B cell (primary cell): Measurements from ENCODE around the gene CACNA1D. TPM values are rescaled to one million over a fixed set of nuclear protein-coding genes. Genes with fewer than 3 reads are reported as not detected.

Experiments used
- ATAC-seq: fragments of 200-7000 bp; cut with Tn5 transposase; one replicate; pipeline ENCODE4 v1.10.0; 2021; ENCODE audit warnings: low read depth, mild to moderate bottlenecking, moderate number of reproducible peaks, moderate library complexity
- CTCF ChIA-PET: fragments of 350-600 bp; sonication (Branson Sonifier 250); formaldehyde crosslinking; loops from one replicate; lab custom pipeline; 2021; ENCODE audit warnings: antibody characterized with exemption, inconsistent platforms; lab: Charles Lee
- POLR2A ChIA-PET: fragments of 350-600 bp; sonication (Branson Sonifier 250); formaldehyde crosslinking; loops from one replicate; lab custom pipeline; 2021; ENCODE audit warnings: antibody characterized with exemption; lab: Charles Lee
- DNase-seq: peaks from one replicate; pipeline ENCODE4 v3.0.0; 2013
- H2AFZ ChIP-seq: 2 replicates; pipeline ENCODE4 v1.6.1; 2012; ENCODE audit warnings: mild to moderate bottlenecking, low read depth, low read length; ENCODE audit not compliant: insufficient read depth, poor library complexity, severe bottlenecking
- H3K27ac ChIP-seq, 2 donors: 1 replicate in 1 of 2; 2 replicates in 1 of 2; pipeline ENCODE4 v1.5.1; 2012 to 2013; ENCODE audit warnings: low read length in 2 of 2, mild to moderate bottlenecking in 2 of 2, moderate library complexity in 1 of 2
- H3K27me3 ChIP-seq, 4 experiments: fragments of 200-600 bp in 1 of 4; sonication (generic) in 1 of 4; replicated peaks in 1 of 4; 1 replicate in 2 of 4; 2 replicates in 2 of 4; pipeline versions ENCODE4 v1.6.1 to v1.7.0; 2013 to 2016; ENCODE audit warnings: low read length in 3 of 4, mild to moderate bottlenecking in 2 of 4, mixed read lengths in 1 of 4, moderate library complexity in 1 of 4; ENCODE audit not compliant: insufficient read depth in 4 of 4, control insufficient read depth in 3 of 4; ENCODE audit errors: control extremely low read depth in 1 of 4
- H3K36me3 ChIP-seq, 2 experiments: replicated peaks in 1 of 2; 1 replicate in 1 of 2; 2 replicates in 1 of 2; pipeline versions ENCODE4 v1.6.1 to v1.7.1; 2013; ENCODE audit warnings: low read length in 1 of 2; ENCODE audit not compliant: insufficient read depth in 2 of 2, control insufficient read depth in 1 of 2; ENCODE audit errors: control extremely low read depth in 1 of 2, extremely low read depth in 1 of 2
- H3K4me1 ChIP-seq, 2 donors: fragments of 200-600 bp in 1 of 2; sonication (generic) in 1 of 2; 1 replicate in 1 of 2; 2 replicates in 1 of 2; pipeline versions ENCODE4 v1.5.1 to v1.6.1; 2013 to 2017; ENCODE audit warnings: low read length in 2 of 2; ENCODE audit not compliant: control insufficient read depth in 2 of 2, insufficient read depth in 2 of 2
- H3K4me2 ChIP-seq: replicated peaks from 2 replicates; pipeline ENCODE3; 2012; ENCODE audit warnings: mild to moderate bottlenecking, low read depth, low read length; ENCODE audit not compliant: poor library complexity, severe bottlenecking
- H3K4me3 ChIP-seq, 5 experiments: fragments of 200-600 bp in 1 of 5; sonication (generic) in 1 of 5; 1 replicate in 3 of 5; 2 replicates in 2 of 5; pipeline versions ENCODE4 v1.5.1 to v1.7.0; 2011 to 2016; ENCODE audit warnings: low read length in 4 of 5, mild to moderate bottlenecking in 4 of 5, low read depth in 2 of 5, control low read depth in 1 of 5, moderate library complexity in 1 of 5; ENCODE audit not compliant: insufficient read depth in 1 of 5; ENCODE audit errors: control extremely low read depth in 1 of 5, extremely low read depth in 1 of 5
- H3K79me2 ChIP-seq: fragments of 200-600 bp; sonication (generic); one replicate; pipeline ENCODE4 v1.6.0; 2016; ENCODE audit warnings: low read length; ENCODE audit not compliant: control insufficient read depth, insufficient read depth
- H3K9ac ChIP-seq: fragments of 200-600 bp; sonication (generic); 2 replicates; pipeline ENCODE4 v1.6.1; 2017; ENCODE audit warnings: mild to moderate bottlenecking, low read length, moderate library complexity
- H3K9me3 ChIP-seq, 3 donors: one replicate each; pipeline versions ENCODE4 v1.6.1 to v1.7.1; 2013; ENCODE audit warnings: low read length in 2 of 3; ENCODE audit not compliant: control insufficient read depth in 2 of 3, insufficient read depth in 1 of 3; ENCODE audit errors: control extremely low read depth in 1 of 3
- H4K20me1 ChIP-seq: 2 replicates; pipeline ENCODE4 v1.6.0; 2012; ENCODE audit warnings: mild to moderate bottlenecking, low read length; ENCODE audit not compliant: insufficient read depth, control insufficient read depth, poor library complexity, severe bottlenecking
- H3K27ac Mint-ChIP-seq: one replicate; pipeline ENCODE4 v1.8.0; 2021; ENCODE audit warnings: mixed read lengths
- H3K27me3 Mint-ChIP-seq: one replicate; pipeline ENCODE4 v1.8.0; 2021; ENCODE audit warnings: mixed read lengths
- H3K4me1 Mint-ChIP-seq: one replicate; pipeline ENCODE4 v1.8.0; 2021; ENCODE audit warnings: mixed read lengths
- H3K4me3 Mint-ChIP-seq: one replicate; pipeline ENCODE4 v1.8.0; 2021; ENCODE audit warnings: mixed read lengths
- H3K9me3 Mint-ChIP-seq: one replicate; pipeline ENCODE4 v1.8.0; 2022; ENCODE audit warnings: mixed read lengths; ENCODE audit not compliant: insufficient read depth
- EZH2 ChIP-seq: IDR thresholded peaks from 2 replicates; pipeline ENCODE4 v1.6.1; 2012; ENCODE audit warnings: borderline replicate concordance, low read depth, mild to moderate bottlenecking, moderate library complexity, low read length; ENCODE audit not compliant: insufficient read depth, poor library complexity, severe bottlenecking
- WGBS: methylation state at CpG from one replicate; pipeline ENCODE4 v1.1.5; 2013; ENCODE audit warnings: missing lambda C conversion rate; ENCODE audit not compliant: insufficient coverage; 5-methylcytosine and 5-hydroxymethylcytosine counted together
- intact Hi-C: fragments of 100-400 bp; cut with micrococcal nuclease; formaldehyde crosslinking; loops from one replicate; pipeline ENCODE4 v1.10.0; 2022
- polyA plus RNA-seq: library from polyadenylated mRNA; depleted of rRNA; stranded (reverse); fragments of >200 nt; gene quantifications from 2 replicates; pipeline ENCODE4 v1.2.3, GENCODE V29; 2012
- total RNA-seq, 2 donors: library from RNA; stranded (reverse); fragments of 120-200 nt in 1 of 2; gene quantifications; 1 replicate in 1 of 2; 2 replicates in 1 of 2; pipeline versions ENCODE4 v1.2.3 to v1.2.4, GENCODE V29; 2013 to 2022
- TF ChIP-seq, protein P1 (sequence below): fragments of 200-600 bp; IDR thresholded peaks from one replicate; pipeline ENCODE4 v1.8.0; 2022; ENCODE audit warnings: antibody characterized with exemption, mild to moderate bottlenecking

Gene CACNA1D
- total and polyA plus RNA-seq, 2 donors (not counting 1 experiment from before 2014, with no cell fraction given) = 0.06 to 0.07 TPM

DNA sequence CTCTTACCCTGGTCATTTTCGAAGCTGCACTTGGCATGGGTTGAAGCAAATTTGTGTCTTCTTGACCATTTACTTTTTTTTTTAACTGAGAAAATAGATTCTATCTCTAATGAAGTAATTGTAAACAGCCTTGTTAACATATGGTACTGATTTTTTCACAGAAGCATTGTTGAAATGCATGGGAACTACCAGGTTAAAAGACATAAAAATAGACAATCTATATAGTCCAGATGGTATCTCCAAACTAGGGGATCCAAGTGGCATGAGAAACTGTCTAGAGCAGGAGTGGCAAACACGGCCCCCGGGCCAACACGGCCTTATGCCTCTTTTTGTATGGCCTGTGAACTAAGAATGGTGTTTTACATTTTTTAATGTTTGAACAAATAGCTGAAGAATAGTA is 41.9 kb downstream of the CACNA1D start:
- TF ChIP-seq, protein P1, sequence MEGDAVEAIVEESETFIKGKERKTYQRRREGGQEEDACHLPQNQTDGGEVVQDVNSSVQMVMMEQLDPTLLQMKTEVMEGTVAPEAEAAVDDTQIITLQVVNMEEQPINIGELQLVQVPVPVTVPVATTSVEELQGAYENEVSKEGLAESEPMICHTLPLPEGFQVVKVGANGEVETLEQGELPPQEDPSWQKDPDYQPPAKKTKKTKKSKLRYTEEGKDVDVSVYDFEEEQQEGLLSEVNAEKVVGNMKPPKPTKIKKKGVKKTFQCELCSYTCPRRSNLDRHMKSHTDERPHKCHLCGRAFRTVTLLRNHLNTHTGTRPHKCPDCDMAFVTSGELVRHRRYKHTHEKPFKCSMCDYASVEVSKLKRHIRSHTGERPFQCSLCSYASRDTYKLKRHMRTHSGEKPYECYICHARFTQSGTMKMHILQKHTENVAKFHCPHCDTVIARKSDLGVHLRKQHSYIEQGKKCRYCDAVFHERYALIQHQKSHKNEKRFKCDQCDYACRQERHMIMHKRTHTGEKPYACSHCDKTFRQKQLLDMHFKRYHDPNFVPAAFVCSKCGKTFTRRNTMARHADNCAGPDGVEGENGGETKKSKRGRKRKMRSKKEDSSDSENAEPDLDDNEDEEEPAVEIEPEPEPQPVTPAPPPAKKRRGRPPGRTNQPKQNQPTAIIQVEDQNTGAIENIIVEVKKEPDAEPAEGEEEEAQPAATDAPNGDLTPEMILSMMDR = no peak
- TF ChIP-seq EZH2 = no peak
- Mint-ChIP-seq H3K4me1 (no peaks in the 10 kb centered on the region), H3K4me3 (no peak overlapping the region), H3K27me3 (peaks cover 21% of the 10 kb centered on the region), H3K9me3 (no peaks in the 10 kb centered on the region), H3K27ac (no peak overlapping the region)
- no peak for DNase-seq
- Histone ChIP-seq H3K4me1 (no peaks in the 10 kb centered on the region), H4K20me1 (no peaks in the 10 kb centered on the region), H3K27me3 (peaks cover 0 to 3% (median 0%) of the 10 kb centered on the region in 4 experiments), H3K9me3 (no peaks in the 10 kb centered on the region), H3K79me2 (no peaks in the 10 kb centered on the region), H3K4me3 (no peak overlapping the region), H3K36me3 (no peaks in the 10 kb centered on the region), H3K9ac (no peak overlapping the region), H3K27ac (no peak overlapping the region), H3K4me2 (no peak overlapping the region), H2AFZ (no peak overlapping the region)
- POLR2A ChIA-PET = no interaction called here
- WGBS = no CpG with 5 or more reads among the region's 4 CpGs
- ATAC-seq = no peak
- CTCF ChIA-PET = interaction anchor here (0.6 kb wide), 1 partner anchor 698 kb away, joined by 3 read pairs; no protein-coding TSS in a partner anchor
- intact Hi-C loops = no loop called here

DNA sequence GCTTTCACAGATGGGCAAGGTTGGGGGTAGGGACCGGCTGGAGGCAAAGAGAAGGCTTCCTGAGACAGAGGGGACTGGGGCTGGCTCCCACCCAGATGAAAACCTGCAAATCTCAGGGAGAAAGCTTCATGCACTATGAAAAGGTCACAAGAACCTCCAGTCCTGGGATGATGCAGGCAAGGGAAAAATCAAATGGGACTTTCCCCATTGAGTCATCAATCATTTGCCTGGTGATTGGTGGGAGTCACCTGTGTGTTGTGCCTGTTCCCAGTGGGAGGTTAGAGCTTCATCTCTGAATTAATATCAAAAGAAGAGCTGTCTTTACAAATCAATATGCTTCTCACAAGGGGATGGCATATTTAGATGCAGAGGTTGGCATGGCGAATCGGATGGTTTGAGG is 49.9 kb downstream of the CACNA1D start:
- TF ChIP-seq, protein P1 = no peak
- no peak for TF ChIP-seq EZH2
- Histone ChIP-seq H3K4me1 (no peaks in the 10 kb centered on the region), H3K79me2 (no peaks in the 10 kb centered on the region), H2AFZ (no peak overlapping the region), H3K36me3 (no peaks in the 10 kb centered on the region), H3K27ac (no peak overlapping the region), H3K9me3 (no peaks in the 10 kb centered on the region), H4K20me1 (no peaks in the 10 kb centered on the region), H3K9ac (no peak overlapping the region), H3K4me3 (no peak overlapping the region), H3K4me2 (no peak overlapping the region), H3K27me3 (peaks cover 0 to 5% (median 2%) of the 10 kb centered on the region in 4 experiments)
- ChIA-PET CTCF (no interaction called here), POLR2A (no interaction called here)
- H3K9me3 Mint-ChIP-seq = no peaks in the 10 kb centered on the region
- WGBS = 93% methylated on average over 3 of the region's 3 CpGs
- peaks cover 14% of the 10 kb centered on the region for H3K27me3 Mint-ChIP-seq
- ATAC-seq (no peak), DNase-seq (no peak)
- no peak overlapping the region for H3K4me3 Mint-ChIP-seq
- no peaks in the 10 kb centered on the region for H3K4me1 Mint-ChIP-seq
- intact Hi-C loops = no loop called here
- no peak overlapping the region for H3K27ac Mint-ChIP-seq
